HFFc6 (cell line): Measurements from ENCODE around the gene DNAJC10. TPM values are rescaled to one million over a fixed set of nuclear protein-coding genes. Genes with fewer than 3 reads are reported as not detected.

Experiments
- DNase-seq: peaks from one replicate; pipeline ENCODE4 v3.0.0-alpha.2; 2018
- H3K27ac Mint-ChIP-seq: 2 replicates; pipeline ENCODE4 v1.8.0; 2020; ENCODE audit warnings: mild to moderate bottlenecking, mixed read lengths
- H3K27me3 Mint-ChIP-seq: 2 replicates; pipeline ENCODE4 v1.8.0; 2021; ENCODE audit warnings: mild to moderate bottlenecking, moderate library complexity, mixed read lengths; ENCODE audit not compliant: insufficient read depth
- H3K36me3 Mint-ChIP-seq: 2 replicates; pipeline ENCODE4 v1.8.0; 2021; ENCODE audit warnings: low read depth, mixed read lengths
- H3K4me1 Mint-ChIP-seq: 2 replicates; pipeline ENCODE4 v1.8.0; 2020; ENCODE audit warnings: low read depth, mixed read lengths
- H3K4me3 Mint-ChIP-seq: 2 replicates; pipeline ENCODE4 v1.8.0; 2020; ENCODE audit warnings: mild to moderate bottlenecking, moderate library complexity, mixed read lengths
- H3K9me3 Mint-ChIP-seq: 2 replicates; pipeline ENCODE4 v1.8.0; 2020; ENCODE audit warnings: mild to moderate bottlenecking, mixed read lengths
- CTCF ChIP-seq: fragments of 200-600 bp; sonication (generic); IDR thresholded peaks from 2 replicates; pipeline ENCODE4 v1.5.0; 2021; ENCODE audit warnings: antibody characterized with exemption, mild to moderate bottlenecking
- total RNA-seq, 6 experiments: library from RNA; stranded (reverse); fragmentation: NEBNext Ultra II Directional; extraction: Animal tissue kit (Norgen Biotek cat#: 25700); gene quantifications; 2 replicates in 1 of 6; 3 replicates in 5 of 6; pipeline ENCODE4 v1.2.3, GENCODE V29; 2021

Gene DNAJC10
- total RNA-seq, 6 experiments from 2014 or later, result 128 to 137 (median 131) TPM

- Mint-ChIP-seq H3K4me3 (no peak overlapping the region), H3K4me1 (peaks cover 8% of the 10 kb centered on the region), H3K27me3 (peaks cover 8% of the 10 kb centered on the region), H3K27ac (no peak overlapping the region), H3K9me3 (no peaks in the 10 kb centered on the region), H3K36me3 (no peaks in the 10 kb centered on the region)
- no peak for TF ChIP-seq CTCF
- DNase-seq, result no peak
Observed at GRCh38 chr2:182821182-182821581, 105.1 kb downstream of the DNAJC10 start.

GRCh38 chr2:182822733-182823132, 106.7 kb downstream of the DNAJC10 start:
- no peaks in the 10 kb centered on the region for H3K9me3 Mint-ChIP-seq
- H3K36me3 Mint-ChIP-seq, result no peaks in the 10 kb centered on the region
- no peak for TF ChIP-seq CTCF
- H3K4me1 Mint-ChIP-seq, result no peaks in the 10 kb centered on the region
- no peak overlapping the region for H3K27ac Mint-ChIP-seq
- peaks cover 8% of the 10 kb centered on the region for H3K27me3 Mint-ChIP-seq
- no peak for DNase-seq
- no peak overlapping the region for H3K4me3 Mint-ChIP-seq

- peaks cover 8% of the 10 kb centered on the region for H3K27me3 Mint-ChIP-seq
- no peaks in the 10 kb centered on the region for H3K4me1 Mint-ChIP-seq
- no peaks in the 10 kb centered on the region for H3K36me3 Mint-ChIP-seq
- H3K27ac Mint-ChIP-seq, result no peak overlapping the region
- DNase-seq, result no peak
- H3K9me3 Mint-ChIP-seq, result no peaks in the 10 kb centered on the region
- no peak for TF ChIP-seq CTCF
- no peak overlapping the region for H3K4me3 Mint-ChIP-seq
Observed at GRCh38 chr2:182824056-182824766, 108.2 kb downstream of the DNAJC10 start.

GRCh38 chr2:182824767-182825158, 108.7 kb downstream of the DNAJC10 start:
- no peak overlapping the region for H3K4me3 Mint-ChIP-seq
- H3K4me1 Mint-ChIP-seq, result no peaks in the 10 kb centered on the region
- TF ChIP-seq CTCF, result no peak
- no peak for DNase-seq
- H3K27me3 Mint-ChIP-seq, result peaks cover 4% of the 10 kb centered on the region
- no peak overlapping the region for H3K27ac Mint-ChIP-seq
- no peaks in the 10 kb centered on the region for H3K9me3 Mint-ChIP-seq
- H3K36me3 Mint-ChIP-seq, result no peaks in the 10 kb centered on the region

- Mint-ChIP-seq H3K27me3 (peaks cover 7% of the 10 kb centered on the region), H3K4me1 (no peaks in the 10 kb centered on the region), H3K36me3 (no peaks in the 10 kb centered on the region), H3K9me3 (no peaks in the 10 kb centered on the region), H3K27ac (no peak overlapping the region), H3K4me3 (no peak overlapping the region)
- no peak for DNase-seq
- no peak for TF ChIP-seq CTCF
Observed at GRCh38 chr2:182826064-182826463, 110.0 kb downstream of the DNAJC10 start.
